AG10803 (cell line): ENCODE data around the gene NPBWR2.

Experiments used
- DNase-seq: peaks from one replicate; pipeline ENCODE4 v3.0.0; 2010; ENCODE audit warnings: low read depth
- H3K4me3 ChIP-seq: 2 replicates; pipeline ENCODE4 v1.5.1; 2011; ENCODE audit warnings: mild to moderate bottlenecking, low read length, control low read depth
- TF ChIP-seq, protein P1 (sequence below): conservative IDR thresholded peaks from 2 replicates; pipeline ENCODE4 v1.5.1; 2011; ENCODE audit warnings: mild to moderate bottlenecking, low read length, control low read depth, inconsistent platforms

The NPBWR2 gene

DNA sequence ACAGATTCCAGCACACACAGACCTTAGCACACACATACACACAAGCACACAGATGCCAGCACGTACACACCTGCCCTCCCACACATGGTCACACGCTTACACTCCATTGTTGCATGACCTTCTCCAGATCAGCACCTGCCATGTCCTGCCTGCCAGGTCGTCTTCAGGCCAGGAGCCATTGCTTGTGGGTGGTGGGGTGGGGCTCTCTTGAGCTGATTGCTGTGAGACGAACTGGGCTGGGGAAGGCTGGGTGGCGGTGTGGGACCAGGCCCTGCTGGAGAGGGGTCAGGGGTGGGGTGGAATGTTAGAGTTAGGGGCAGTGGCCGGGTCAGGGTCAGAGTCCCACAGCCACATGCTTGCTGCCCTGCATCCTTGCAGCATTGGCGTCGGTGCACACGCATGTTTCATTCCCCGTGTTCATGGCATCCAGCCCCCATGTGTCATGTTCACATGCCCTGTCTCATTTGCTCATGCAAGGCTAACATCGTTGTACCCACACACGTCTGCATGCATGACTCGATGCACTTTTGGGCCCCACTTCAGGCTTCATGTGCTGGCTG is 6.5 kb upstream of the NPBWR2 start:
- TF ChIP-seq, protein P1, sequence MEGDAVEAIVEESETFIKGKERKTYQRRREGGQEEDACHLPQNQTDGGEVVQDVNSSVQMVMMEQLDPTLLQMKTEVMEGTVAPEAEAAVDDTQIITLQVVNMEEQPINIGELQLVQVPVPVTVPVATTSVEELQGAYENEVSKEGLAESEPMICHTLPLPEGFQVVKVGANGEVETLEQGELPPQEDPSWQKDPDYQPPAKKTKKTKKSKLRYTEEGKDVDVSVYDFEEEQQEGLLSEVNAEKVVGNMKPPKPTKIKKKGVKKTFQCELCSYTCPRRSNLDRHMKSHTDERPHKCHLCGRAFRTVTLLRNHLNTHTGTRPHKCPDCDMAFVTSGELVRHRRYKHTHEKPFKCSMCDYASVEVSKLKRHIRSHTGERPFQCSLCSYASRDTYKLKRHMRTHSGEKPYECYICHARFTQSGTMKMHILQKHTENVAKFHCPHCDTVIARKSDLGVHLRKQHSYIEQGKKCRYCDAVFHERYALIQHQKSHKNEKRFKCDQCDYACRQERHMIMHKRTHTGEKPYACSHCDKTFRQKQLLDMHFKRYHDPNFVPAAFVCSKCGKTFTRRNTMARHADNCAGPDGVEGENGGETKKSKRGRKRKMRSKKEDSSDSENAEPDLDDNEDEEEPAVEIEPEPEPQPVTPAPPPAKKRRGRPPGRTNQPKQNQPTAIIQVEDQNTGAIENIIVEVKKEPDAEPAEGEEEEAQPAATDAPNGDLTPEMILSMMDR, result no peak
- H3K4me3 ChIP-seq, result no peak overlapping the region
- DNase-seq, result no peak

GRCh38 chr20:64113444-64113775 is 6.0 kb upstream of the NPBWR2 start:
- TF ChIP-seq, protein P1, result no peak
- H3K4me3 ChIP-seq, result no peak overlapping the region
- no peak for DNase-seq

GRCh38 chr20:64112691-64113443 is 5.5 kb upstream of the NPBWR2 start:
- H3K4me3 ChIP-seq, result no peak overlapping the region
- TF ChIP-seq, protein P1, result no peak
- DNase-seq, result no peak

- no peak for DNase-seq
- TF ChIP-seq, protein P1, result no peak
- H3K4me3 ChIP-seq, result no peak overlapping the region
Measured at GRCh38 chr20:64111841-64112641, 4.7 kb upstream of the NPBWR2 start.

DNA sequence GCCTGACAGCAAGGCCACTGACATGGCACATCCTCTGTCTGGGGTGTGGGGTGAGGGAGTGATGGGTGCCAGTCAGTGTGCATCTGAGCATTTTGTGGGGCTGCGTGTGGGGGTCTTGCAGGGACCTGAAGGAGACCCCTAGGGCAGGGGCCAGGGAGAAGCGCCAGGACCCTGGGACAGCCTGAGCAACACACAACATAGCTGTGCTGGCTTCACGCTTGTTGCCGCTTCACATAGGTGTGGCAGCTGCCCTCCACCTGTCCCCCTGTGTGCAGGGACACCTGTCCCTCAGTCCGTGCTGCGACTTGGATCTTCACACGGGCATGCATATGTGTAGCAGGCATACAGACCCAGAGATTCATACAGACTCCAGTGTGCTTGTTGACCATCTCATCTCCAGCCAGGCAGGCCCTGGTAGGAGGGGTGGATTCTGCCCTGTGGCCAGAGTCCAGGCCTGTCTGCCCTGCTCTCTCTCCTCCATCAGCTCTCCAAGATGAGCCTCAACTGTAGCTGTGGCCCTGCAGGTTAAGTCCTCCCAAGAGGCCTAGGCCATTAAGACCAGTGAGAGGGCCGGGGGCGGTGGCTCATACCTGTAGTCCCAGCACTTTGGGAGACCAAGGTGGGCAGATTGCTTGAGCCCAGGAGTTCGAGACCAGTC is 3.2 kb upstream of the NPBWR2 start:
- no peak for DNase-seq
- TF ChIP-seq, protein P1, result no peak
- H3K4me3 ChIP-seq, result no peak overlapping the region

- no peak overlapping the region for H3K4me3 ChIP-seq
- no peak for DNase-seq
- TF ChIP-seq, protein P1, result no peak
Measured at GRCh38 chr20:64109831-64110391, 2.5 kb upstream of the NPBWR2 start.
